Cardiac muscle cell (in vitro differentiated cells and primary cell): ENCODE results near the gene ACTRT3. TPM values are rescaled to one million over a fixed set of nuclear protein-coding genes. Genes with fewer than 3 reads are reported as not detected.
A peak's percentile ranks its signal among the peaks of the same experiment; 100 is the strongest.

ENCODE experiments used
- DNase-seq, 2 donors: peaks; one replicate each; pipeline versions ENCODE4 v3.0.0 to v3.0.0-alpha.2; 2010 to 2017; ENCODE audit warnings: low read depth in 1 of 2, low spot score in 1 of 2
- H3K27ac ChIP-seq: fragments of 200-600 bp; sonication (generic); 2 replicates; pipeline ENCODE4 v1.5.1; 2016
- H3K27me3 ChIP-seq: fragments of 200-600 bp; sonication (generic); 2 replicates; pipeline ENCODE4 v1.6.0; 2016; ENCODE audit warnings: control low read depth
- H3K36me3 ChIP-seq: fragments of 200-600 bp; sonication (generic); 2 replicates; pipeline ENCODE4 v1.5.1; 2016; ENCODE audit warnings: control low read depth
- H3K4me1 ChIP-seq: fragments of 200-600 bp; sonication (generic); 2 replicates; pipeline ENCODE4 v1.8.1; 2017; ENCODE audit warnings: low read depth, mild to moderate bottlenecking, mixed run types
- H3K4me3 ChIP-seq: fragments of 200-600 bp; sonication (generic); 2 replicates; pipeline ENCODE4 v1.5.1; 2016; ENCODE audit warnings: mild to moderate bottlenecking
- H3K9me3 ChIP-seq: fragments of 200-600 bp; sonication (generic); 2 replicates; pipeline ENCODE4 v1.5.1; 2017; ENCODE audit warnings: low read depth, mild to moderate bottlenecking, control low read depth
- polyA plus RNA-seq: library from polyadenylated mRNA; unstranded; fragments of >200 nt; fragmentation: Nextera tagmentation; extraction: Ambion mirVana; gene quantifications from 2 replicates; pipeline ENCODE4 v1.2.1, GENCODE V29; 2016
- total RNA-seq: library from RNA; depleted of rRNA; stranded (reverse); fragments of >200 nt; gene quantifications from 2 replicates; pipeline ENCODE4 v1.2.3, GENCODE V29; 2016
- TF ChIP-seq, protein P1 (sequence below): IDR thresholded peaks from 2 replicates; pipeline ENCODE4 v1.5.1; 2012; ENCODE audit warnings: low read depth, mild to moderate bottlenecking, low read length

The ACTRT3 gene
- total and polyA plus RNA-seq, 2 experiments from 2014 or later: 1.7 TPM

- Histone ChIP-seq H3K4me3 (no peak overlapping the region), H3K9me3 (no peaks in the 10 kb centered on the region)
- DNase-seq: peak in 1 of 2 donors; percentile 6
Observed at GRCh38 chr3:169790687-169791429, 21.5 kb upstream of the ACTRT3 start.

GRCh38 chr3:169790219-169790618, 20.9 kb upstream of the ACTRT3 start:
- no peak for DNase-seq
- Histone ChIP-seq H3K4me1 (no peaks in the 10 kb centered on the region), H3K27me3 (no peaks in the 10 kb centered on the region), H3K27ac (no peak overlapping the region), H3K36me3 (peaks cover 33% of the 10 kb centered on the region), H3K9me3 (no peaks in the 10 kb centered on the region), H3K4me3 (no peak overlapping the region)
- TF ChIP-seq, protein P1, sequence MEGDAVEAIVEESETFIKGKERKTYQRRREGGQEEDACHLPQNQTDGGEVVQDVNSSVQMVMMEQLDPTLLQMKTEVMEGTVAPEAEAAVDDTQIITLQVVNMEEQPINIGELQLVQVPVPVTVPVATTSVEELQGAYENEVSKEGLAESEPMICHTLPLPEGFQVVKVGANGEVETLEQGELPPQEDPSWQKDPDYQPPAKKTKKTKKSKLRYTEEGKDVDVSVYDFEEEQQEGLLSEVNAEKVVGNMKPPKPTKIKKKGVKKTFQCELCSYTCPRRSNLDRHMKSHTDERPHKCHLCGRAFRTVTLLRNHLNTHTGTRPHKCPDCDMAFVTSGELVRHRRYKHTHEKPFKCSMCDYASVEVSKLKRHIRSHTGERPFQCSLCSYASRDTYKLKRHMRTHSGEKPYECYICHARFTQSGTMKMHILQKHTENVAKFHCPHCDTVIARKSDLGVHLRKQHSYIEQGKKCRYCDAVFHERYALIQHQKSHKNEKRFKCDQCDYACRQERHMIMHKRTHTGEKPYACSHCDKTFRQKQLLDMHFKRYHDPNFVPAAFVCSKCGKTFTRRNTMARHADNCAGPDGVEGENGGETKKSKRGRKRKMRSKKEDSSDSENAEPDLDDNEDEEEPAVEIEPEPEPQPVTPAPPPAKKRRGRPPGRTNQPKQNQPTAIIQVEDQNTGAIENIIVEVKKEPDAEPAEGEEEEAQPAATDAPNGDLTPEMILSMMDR: no peak

More at GRCh38 chr3:169790687-169791429, 21.5 kb upstream of the ACTRT3 start:
- Histone ChIP-seq H3K4me1 (no peaks in the 10 kb centered on the region), H3K36me3 (peaks cover 26% of the 10 kb centered on the region), H3K27ac (no peak overlapping the region), H3K27me3 (no peaks in the 10 kb centered on the region)
- TF ChIP-seq, protein P1: no peak

DNA sequence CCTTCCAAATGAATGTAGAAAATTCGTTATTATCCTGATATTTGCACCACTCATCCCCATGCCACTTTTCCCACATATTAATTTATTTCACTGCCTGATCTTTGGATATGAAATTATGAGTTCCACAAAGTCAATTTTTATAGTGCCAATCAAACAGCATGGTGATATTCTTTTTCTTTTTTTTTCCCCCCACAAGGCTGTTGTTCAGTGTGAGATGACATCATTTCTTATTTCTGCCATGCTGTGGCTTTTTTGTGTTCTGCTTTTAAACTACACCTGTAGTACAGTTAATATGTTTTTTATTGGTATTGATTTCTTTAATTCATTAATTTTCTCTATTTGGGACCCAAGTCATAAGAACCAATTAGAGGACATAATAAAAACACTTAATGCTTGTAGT, 18.4 kb upstream of the ACTRT3 start:
- H3K36me3 ChIP-seq: peaks cover 51% of the 10 kb centered on the region
- no peak overlapping the region for H3K4me3 ChIP-seq
- DNase-seq: no peak
- no peaks in the 10 kb centered on the region for H3K9me3 ChIP-seq
- TF ChIP-seq, protein P1: no peak
- H3K27ac ChIP-seq: no peak overlapping the region
- H3K27me3 ChIP-seq: no peaks in the 10 kb centered on the region
- H3K4me1 ChIP-seq: no peaks in the 10 kb centered on the region

DNA sequence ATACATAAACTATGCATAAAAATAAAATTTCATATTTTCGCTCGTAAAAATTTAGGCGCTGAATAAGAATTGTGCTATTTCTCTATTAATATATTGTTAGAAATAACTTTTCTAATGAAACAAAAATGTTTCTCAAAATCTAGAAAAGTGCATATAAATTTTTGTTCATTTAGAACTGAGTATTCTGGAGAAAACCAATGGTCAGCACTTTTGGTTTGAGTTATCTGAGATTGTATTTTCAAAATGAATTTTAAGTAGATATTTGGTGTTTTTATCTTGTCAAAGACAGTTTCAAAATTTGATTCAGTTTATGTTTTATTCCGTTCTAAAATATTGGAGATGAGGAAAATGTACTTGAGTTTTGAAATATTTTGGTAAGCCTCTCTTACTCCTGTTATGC, 17.8 kb upstream of the ACTRT3 start:
- peaks cover 58% of the 10 kb centered on the region for H3K36me3 ChIP-seq
- H3K4me3 ChIP-seq: no peak overlapping the region
- H3K4me1 ChIP-seq: no peaks in the 10 kb centered on the region
- no peak overlapping the region for H3K27ac ChIP-seq
- no peaks in the 10 kb centered on the region for H3K27me3 ChIP-seq
- TF ChIP-seq, protein P1: no peak
- no peaks in the 10 kb centered on the region for H3K9me3 ChIP-seq
- DNase-seq: no peak

- Histone ChIP-seq H3K27me3 (no peaks in the 10 kb centered on the region), H3K36me3 (peaks cover 93% of the 10 kb centered on the region), H3K4me3 (no peak overlapping the region), H3K4me1 (no peaks in the 10 kb centered on the region), H3K27ac (no peak overlapping the region), H3K9me3 (no peaks in the 10 kb centered on the region)
- TF ChIP-seq, protein P1: no peak
- DNase-seq: no peak
Observed at GRCh38 chr3:169781209-169781855, 12.0 kb upstream of the ACTRT3 start.
